Cardiac septum (tissue), 1 donor: ENCODE data around the gene IGFBP6. TPM values are rescaled to one million over a fixed set of nuclear protein-coding genes. Genes with fewer than 3 reads are reported as not detected.

ENCODE experiments used
- DNase-seq: peaks from one replicate; pipeline ENCODE4 v3.0.0-alpha.2; 2020; ENCODE audit warnings: low spot score
- intact Hi-C: fragments of 100-400 bp; cut with DNase I; formaldehyde crosslinking; loops from one replicate; pipeline ENCODE4 v1.14.0; 2022
- total RNA-seq: library from RNA; stranded (reverse); fragmentation: NEBNext Ultra II Directional; extraction: Animal tissue kit (Norgen Biotek cat#: 25700); gene quantifications from one replicate; pipeline ENCODE4 v1.2.1, GENCODE V29; 2021
- donor health status: DM: no; HTN: no; CAD: no.

IGFBP6 gene
- total RNA-seq, 1 donor from 2014 or later: 42.3 TPM

GRCh38 chr12:53057816-53058500, 39.5 kb upstream of the IGFBP6 start:
- peak; percentile 70 for DNase-seq
- intact Hi-C loops: no loop called here

- intact Hi-C loops: no loop called here
- DNase-seq: no peak
These were observed 38.6 kb upstream of the IGFBP6 start for GRCh38 chr12:53058674-53059433.

DNA sequence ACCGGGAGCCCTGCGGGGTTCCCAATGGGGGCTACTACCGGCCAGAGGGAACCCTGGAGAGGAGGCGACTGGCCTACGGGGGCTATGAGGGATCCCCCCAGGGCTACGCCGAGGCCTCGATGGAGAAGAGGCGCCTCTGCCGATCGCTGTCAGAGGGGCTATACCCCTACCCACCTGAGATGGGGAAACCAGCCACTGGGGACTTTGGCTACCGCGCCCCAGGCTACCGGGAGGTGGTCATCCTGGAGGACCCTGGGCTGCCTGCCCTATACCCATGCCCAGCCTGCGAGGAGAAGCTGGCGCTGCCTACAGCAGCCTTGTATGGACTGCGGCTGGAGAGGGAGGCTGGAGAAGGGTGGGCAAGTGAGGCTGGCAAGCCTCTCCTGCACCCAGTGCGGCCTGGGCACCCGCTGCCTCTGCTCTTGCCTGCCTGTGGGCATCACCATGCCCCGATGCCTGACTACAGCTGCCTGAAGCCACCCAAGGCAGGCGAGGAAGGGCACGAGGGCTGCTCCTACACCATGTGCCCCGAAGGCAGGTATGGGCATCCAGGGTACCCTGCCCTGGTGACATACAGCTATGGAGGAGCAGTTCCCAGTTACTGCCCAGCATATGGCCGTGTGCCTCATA, 37.9 kb upstream of the IGFBP6 start:
- DNase-seq: peak; percentile 71
- intact Hi-C loops: no loop called here

- intact Hi-C loops: no loop called here
- no peak for DNase-seq
These were observed 37.3 kb upstream of the IGFBP6 start for GRCh38 chr12:53060064-53060720.

- DNase-seq: peak; percentile 73
- intact Hi-C loops: no loop called here
These were observed 36.7 kb upstream of the IGFBP6 start for GRCh38 chr12:53060721-53061276.

DNA sequence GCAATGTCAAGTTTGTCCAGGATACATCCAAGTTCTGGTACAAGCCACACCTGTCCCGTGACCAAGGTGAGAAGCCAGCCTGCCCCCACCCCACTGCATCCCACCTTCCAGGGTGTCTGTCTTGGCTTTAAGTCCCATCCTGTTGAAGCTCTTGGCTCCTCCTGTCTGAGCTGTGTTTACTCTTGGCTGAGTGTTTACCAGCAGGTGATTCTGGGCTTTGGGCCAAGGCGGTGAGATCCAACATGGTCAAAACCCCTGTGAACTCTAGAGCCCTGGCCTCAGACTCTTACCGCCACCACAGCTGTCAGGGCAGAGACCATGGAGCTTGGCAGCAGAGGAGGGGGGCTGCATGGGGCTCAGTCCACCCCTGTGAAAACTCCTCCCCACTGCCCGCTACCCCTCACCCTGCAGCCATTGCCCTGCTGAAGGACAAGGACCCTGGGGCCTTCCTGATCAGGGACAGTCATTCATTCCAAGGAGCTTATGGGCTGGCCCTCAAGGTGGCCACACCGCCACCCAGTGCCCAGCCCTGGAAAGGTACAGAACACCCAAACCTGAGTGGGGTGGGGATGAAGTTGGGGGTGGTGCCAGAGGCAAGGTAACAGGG, 36.0 kb upstream of the IGFBP6 start:
- peak; percentile 59 for DNase-seq
- intact Hi-C loops: no loop called here

GRCh38 chr12:53062011-53062961, 35.2 kb upstream of the IGFBP6 start:
- DNase-seq: peak; percentile 70
- intact Hi-C loops: no loop called here

DNA sequence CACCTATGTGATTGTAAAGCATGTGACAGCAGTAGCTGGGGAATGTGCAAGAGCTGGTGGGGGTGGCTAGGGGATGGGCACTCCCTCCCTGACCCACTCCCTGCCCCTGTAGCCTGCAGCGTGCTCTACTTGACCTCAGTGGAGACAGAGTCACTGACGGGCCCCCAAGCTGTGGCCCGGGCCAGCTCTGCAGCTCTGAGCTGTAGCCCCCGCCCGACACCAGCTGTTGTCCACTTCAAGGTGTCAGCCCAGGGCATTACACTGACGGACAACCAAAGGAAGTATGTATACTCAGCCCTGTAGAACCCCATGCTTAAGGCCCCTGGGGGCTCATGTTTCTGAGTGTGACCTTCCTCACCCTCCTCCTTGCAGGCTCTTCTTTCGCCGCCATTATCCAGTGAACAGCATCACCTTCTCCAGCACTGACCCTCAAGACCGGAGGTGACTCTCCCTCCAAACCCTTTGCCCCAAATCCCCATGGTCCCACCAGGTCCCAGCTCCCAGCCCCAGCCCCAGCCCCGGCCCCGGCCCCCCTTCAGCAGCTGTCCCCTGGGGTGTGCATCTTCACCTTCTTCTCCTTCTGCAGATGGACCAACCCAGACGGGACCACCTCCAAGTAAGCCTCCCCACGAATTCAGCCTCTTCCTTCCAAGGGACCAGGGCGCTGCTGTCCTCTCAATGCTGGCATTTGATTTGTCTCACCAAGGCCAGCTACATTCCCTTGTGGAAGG, 34.3 kb upstream of the IGFBP6 start:
- DNase-seq: peak; percentile 43
- intact Hi-C loops: no loop called here

- intact Hi-C loops: no loop called here
- peak; percentile 75 for DNase-seq
These were observed 33.5 kb upstream of the IGFBP6 start for GRCh38 chr12:53063708-53064612.

- intact Hi-C loops: no loop called here
These were observed 32.6 kb upstream of the IGFBP6 start for GRCh38 chr12:53064613-53065436.

GRCh38 chr12:53065470-53065869, 32.0 kb upstream of the IGFBP6 start:
- peak; percentile 36 for DNase-seq
- intact Hi-C loops: no loop called here

More at GRCh38 chr12:53064613-53065436, 32.6 kb upstream of the IGFBP6 start:
- peak; percentile 59 for DNase-seq

GRCh38 chr12:53065975-53066931, 31.2 kb upstream of the IGFBP6 start:
- intact Hi-C loops: loop anchor here (1.0 to 2.0 kb wide), 2 partner anchors 33 to 131 kb away; no protein-coding TSS in a partner anchor
- DNase-seq: peak; percentile 88

DNA sequence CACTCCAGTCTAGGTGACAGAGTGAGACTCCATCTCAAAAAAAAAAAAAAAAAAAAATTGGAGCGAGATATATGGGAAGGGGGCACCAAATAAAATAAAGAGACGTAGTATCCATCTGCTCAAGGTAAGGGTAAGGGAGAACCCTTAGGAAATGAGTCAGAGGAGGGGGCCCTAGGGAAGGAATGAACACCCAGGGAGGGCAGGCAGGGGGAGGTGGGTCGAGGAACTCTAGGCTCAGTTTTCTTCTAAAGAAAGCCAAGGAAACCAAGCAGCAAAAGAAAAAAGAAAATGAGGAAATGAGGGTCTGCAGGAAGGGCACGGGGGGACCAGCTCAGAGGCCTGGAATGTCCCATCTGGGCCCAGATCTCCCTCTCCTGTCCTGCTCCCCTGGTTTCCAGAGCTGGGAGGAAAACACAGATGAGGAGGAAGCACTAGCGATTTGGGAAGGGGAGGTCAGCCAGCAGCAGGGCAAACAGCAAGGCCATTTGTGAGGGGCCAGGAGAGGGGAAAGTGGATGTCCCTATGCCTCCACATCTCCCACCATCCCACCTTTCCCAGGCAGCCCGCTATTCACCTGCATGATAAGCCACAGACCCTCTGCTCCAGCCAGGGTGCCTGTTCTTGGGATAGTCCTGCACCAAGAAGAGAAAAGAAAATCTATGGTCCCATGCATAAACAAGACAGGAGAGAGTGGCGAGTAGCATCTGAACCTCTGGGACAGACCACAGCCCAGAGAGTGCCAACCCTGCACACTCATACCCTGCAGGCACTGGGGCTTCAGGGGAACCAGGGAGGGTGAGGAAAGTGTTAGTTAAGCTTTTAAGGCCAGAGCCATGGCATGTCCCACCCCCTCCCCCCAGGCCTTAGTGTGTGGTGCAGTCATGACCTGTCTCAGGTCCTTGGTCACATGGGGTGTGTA, 30.1 kb upstream of the IGFBP6 start:
- DNase-seq: peak; percentile 57
- intact Hi-C loops: loop anchor here (2.0 kb wide), 1 partner anchor 129 kb away; no protein-coding TSS in a partner anchor
